RWPE1 (cell line): ENCODE data around the gene MYRIP.

Experiments
- CTCF ChIA-PET: fragments of 350-600 bp; sonication (Branson Sonifier 250); formaldehyde crosslinking; extraction: SDS; loops from one replicate; lab custom pipeline; 2021; lab: Yijun Ruan, JAX
- POLR2A ChIA-PET: fragments of 400-600 bp; formaldehyde crosslinking; extraction: SDS; loops from one replicate; lab custom pipeline; 2020; ENCODE audit warnings: antibody characterized with exemption; ENCODE audit not compliant: low non-redundant PET; lab: Yijun Ruan, JAX
- DNase-seq: peaks from one replicate; pipeline ENCODE4 v3.0.0; 2012; ENCODE audit warnings: low spot score
- H3K27ac ChIP-seq: fragments of 450-650 bp; 2 replicates; pipeline ENCODE4 v1.5.1; 2017
- CTCF ChIP-seq: fragments of 450-650 bp; conservative IDR thresholded peaks from 2 replicates; pipeline ENCODE4 v1.5.1; 2017; ENCODE audit warnings: low read depth, mild to moderate bottlenecking

The MYRIP gene

GRCh38 chr3:40167958-40168357, 358.5 kb downstream of the MYRIP start:
- ChIA-PET CTCF (no interaction called here), POLR2A (no interaction called here)
- H3K27ac ChIP-seq, result no peak overlapping the region
- DNase-seq, result no peak
- TF ChIP-seq CTCF, result no peak

GRCh38 chr3:40169983-40170382, 360.6 kb downstream of the MYRIP start:
- no peak for TF ChIP-seq CTCF
- CTCF ChIA-PET, result interaction anchor here (1.4 kb wide), 1 partner anchor 9 kb away, joined by 6 read pairs; no protein-coding TSS in a partner anchor
- DNase-seq, result no peak
- POLR2A ChIA-PET, result no interaction called here
- H3K27ac ChIP-seq, result no peak overlapping the region

GRCh38 chr3:40170395-40170794, 361.0 kb downstream of the MYRIP start:
- ChIA-PET CTCF (interaction anchor here (1.4 kb wide), 1 partner anchor 8 kb away, joined by 6 read pairs; no protein-coding TSS in a partner anchor), POLR2A (no interaction called here)
- no peak for TF ChIP-seq CTCF
- DNase-seq, result no peak
- H3K27ac ChIP-seq, result no peak overlapping the region

- CTCF ChIA-PET, result interaction anchor here (0.5 kb wide), 1 partner anchor 1006 kb away, joined by 3 read pairs; no protein-coding TSS in a partner anchor
- no peak overlapping the region for H3K27ac ChIP-seq
- POLR2A ChIA-PET, result no interaction called here
- no peak for TF ChIP-seq CTCF
- no peak for DNase-seq
Measured at GRCh38 chr3:40172560-40172959, 363.2 kb downstream of the MYRIP start.

GRCh38 chr3:40173227-40173721, 363.9 kb downstream of the MYRIP start:
- no peak for TF ChIP-seq CTCF
- DNase-seq, result no peak
- H3K27ac ChIP-seq, result no peak overlapping the region
- ChIA-PET CTCF (interaction anchor here (0.5 kb wide), 1 partner anchor 1006 kb away, joined by 3 read pairs; no protein-coding TSS in a partner anchor), POLR2A (no interaction called here)

- ChIA-PET POLR2A (no interaction called here), CTCF (interaction anchor here (0.7 to 1.6 kb wide), 4 partner anchors 8 to 636 kb away, joined by 3 to 6 read pairs (median 4); no protein-coding TSS in a partner anchor)
- TF ChIP-seq CTCF, result no peak
- DNase-seq, result no peak
- no peak overlapping the region for H3K27ac ChIP-seq
Measured at GRCh38 chr3:40178012-40178594, 368.7 kb downstream of the MYRIP start.
